Breast epithelium (tissue), 4 donors: ENCODE measurements around the gene DGKI. TPM values are rescaled to one million over a fixed set of nuclear protein-coding genes. Genes with fewer than 3 reads are reported as not detected.

Source experiments
- DNase-seq, 2 donors: peaks; one replicate each; pipeline ENCODE4 v3.0.0-alpha.2; 2019; ENCODE audit warnings: low spot score in 2 of 2
- H3K27ac ChIP-seq, 2 donors: fragments of 200-600 bp; sonication (generic) in 1 of 2; one replicate each; pipeline ENCODE4 v1.5.1; 2016 to 2019; ENCODE audit warnings: mild to moderate bottlenecking in 1 of 2
- H3K27me3 ChIP-seq, 2 donors: fragments of 200-600 bp; sonication (generic) in 1 of 2; one replicate each; pipeline versions ENCODE4 v1.5.1 to v1.6.0; 2017 to 2019; ENCODE audit warnings: control low read depth in 1 of 2, mild to moderate bottlenecking in 1 of 2
- H3K36me3 ChIP-seq: fragments of 200-600 bp; one replicate; pipeline ENCODE4 v1.5.1; 2019
- H3K4me1 ChIP-seq, 2 donors: fragments of 200-600 bp; sonication (generic); one replicate each; pipeline ENCODE4 v1.5.1; 2016 to 2019; ENCODE audit warnings: control low read depth in 1 of 2
- H3K4me3 ChIP-seq, 3 donors: fragments of 200-600 bp; sonication (generic); 1 replicate in 2 of 3; 2 replicates in 1 of 3; pipeline ENCODE4 v1.5.1; 2016 to 2019; ENCODE audit warnings: mild to moderate bottlenecking in 3 of 3, moderate library complexity in 2 of 3
- H3K9me3 ChIP-seq, 2 donors: fragments of 200-600 bp; sonication (generic) in 1 of 2; one replicate each; pipeline ENCODE4 v1.5.1; 2016 to 2019; ENCODE audit warnings: control low read depth in 1 of 2
- POLR2A ChIP-seq: fragments of 450-650 bp; IDR thresholded peaks from one replicate; pipeline ENCODE4 v1.6.1; 2016; ENCODE audit warnings: antibody characterized with exemption, mild to moderate bottlenecking, moderate library complexity
- POLR2AphosphoS5 ChIP-seq, 3 donors: sonication (generic); formaldehyde crosslinking; IDR thresholded peaks; one replicate each; pipeline ENCODE4 v1.6.1; 2017; ENCODE audit warnings: antibody characterized with exemption in 3 of 3
- intact Hi-C: fragments of 100-400 bp; cut with DNase I; formaldehyde crosslinking; loops from one replicate; pipeline ENCODE4 v1.15.1; 2023; ENCODE audit warnings: low total_unique reads
- total RNA-seq, 3 donors: library from RNA; depleted of rRNA; stranded (reverse); fragments of >200 nt; gene quantifications; one replicate each; pipeline ENCODE4 v1.1.0, GENCODE V29; 2016
- TF ChIP-seq, protein P1 (sequence below), 3 donors: fragments of 450-650 bp; IDR thresholded peaks; one replicate each; pipeline ENCODE4 v1.5.1; 2016 to 2017; ENCODE audit warnings: antibody characterized with exemption in 3 of 3, mild to moderate bottlenecking in 3 of 3, moderate library complexity in 3 of 3

Gene DGKI
- total RNA-seq, 3 donors from 2014 or later, result 2.7 to 4.1 (median 2.9) TPM

DNA sequence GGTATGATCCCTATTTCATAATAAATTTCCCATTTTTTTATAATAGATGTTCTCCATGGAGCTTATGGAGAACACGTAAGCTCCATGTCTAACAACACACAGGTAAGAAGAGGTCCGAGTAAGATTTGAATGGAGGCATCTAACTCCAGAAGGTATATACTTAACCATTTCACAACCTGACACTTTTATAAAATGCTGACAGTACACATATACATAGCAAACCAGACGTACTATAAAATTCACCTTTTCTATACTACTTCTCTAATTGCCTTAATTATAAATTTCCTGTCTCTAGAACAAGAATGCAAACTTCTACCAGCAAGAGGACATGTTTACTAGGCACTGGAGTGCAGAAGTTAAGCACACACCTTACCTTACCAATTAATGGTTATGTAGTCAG is 151.3 kb downstream of the DGKI start:
- Histone ChIP-seq H3K27me3 (no peaks in the 10 kb centered on the region), H3K4me3 (no peak overlapping the region), H3K4me1 (no peaks in the 10 kb centered on the region), H3K36me3 (no peaks in the 10 kb centered on the region), H3K9me3 (no peaks in the 10 kb centered on the region), H3K27ac (no peak overlapping the region)
- TF ChIP-seq, protein P1, sequence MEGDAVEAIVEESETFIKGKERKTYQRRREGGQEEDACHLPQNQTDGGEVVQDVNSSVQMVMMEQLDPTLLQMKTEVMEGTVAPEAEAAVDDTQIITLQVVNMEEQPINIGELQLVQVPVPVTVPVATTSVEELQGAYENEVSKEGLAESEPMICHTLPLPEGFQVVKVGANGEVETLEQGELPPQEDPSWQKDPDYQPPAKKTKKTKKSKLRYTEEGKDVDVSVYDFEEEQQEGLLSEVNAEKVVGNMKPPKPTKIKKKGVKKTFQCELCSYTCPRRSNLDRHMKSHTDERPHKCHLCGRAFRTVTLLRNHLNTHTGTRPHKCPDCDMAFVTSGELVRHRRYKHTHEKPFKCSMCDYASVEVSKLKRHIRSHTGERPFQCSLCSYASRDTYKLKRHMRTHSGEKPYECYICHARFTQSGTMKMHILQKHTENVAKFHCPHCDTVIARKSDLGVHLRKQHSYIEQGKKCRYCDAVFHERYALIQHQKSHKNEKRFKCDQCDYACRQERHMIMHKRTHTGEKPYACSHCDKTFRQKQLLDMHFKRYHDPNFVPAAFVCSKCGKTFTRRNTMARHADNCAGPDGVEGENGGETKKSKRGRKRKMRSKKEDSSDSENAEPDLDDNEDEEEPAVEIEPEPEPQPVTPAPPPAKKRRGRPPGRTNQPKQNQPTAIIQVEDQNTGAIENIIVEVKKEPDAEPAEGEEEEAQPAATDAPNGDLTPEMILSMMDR (IDR thresholded peaks at IDR 0.05), result no peak
- TF ChIP-seq POLR2A (no peak), POLR2AphosphoS5 (IDR thresholded peaks at IDR 0.05) (no peak)
- no peak for DNase-seq
- intact Hi-C loops, result loop anchor here (2.0 kb wide), 1 partner anchor 69 kb away; no protein-coding TSS in a partner anchor

DNA sequence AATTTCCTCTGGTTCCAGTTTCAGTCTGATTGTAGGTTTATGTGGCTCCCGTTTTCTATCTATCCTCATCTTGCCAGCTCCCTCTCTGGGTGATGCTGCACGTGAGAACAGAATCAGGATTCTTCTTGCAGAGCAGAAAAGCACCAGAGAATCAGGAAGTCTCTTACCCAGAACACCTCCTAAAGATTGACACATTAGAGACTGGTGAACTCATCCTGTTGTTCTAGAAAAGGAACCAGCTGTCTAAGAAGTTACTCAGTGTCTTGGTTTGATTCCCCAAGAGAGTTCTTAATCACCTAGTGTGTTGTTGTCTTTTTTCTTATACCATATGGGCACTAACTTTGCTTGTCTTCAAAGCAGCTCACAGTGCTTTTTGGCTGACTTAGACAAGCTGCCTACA is 152.4 kb downstream of the DGKI start:
- no peak for DNase-seq
- H3K4me1 ChIP-seq, result no peaks in the 10 kb centered on the region
- H3K4me3 ChIP-seq, result no peak overlapping the region
- intact Hi-C loops, result loop anchor here (2.0 kb wide), 1 partner anchor 70 kb away; no protein-coding TSS in a partner anchor
- TF ChIP-seq, protein P1 (IDR thresholded peaks at IDR 0.05), result no peak
- TF ChIP-seq POLR2A (no peak), POLR2AphosphoS5 (IDR thresholded peaks at IDR 0.05) (no peak)
- no peaks in the 10 kb centered on the region for H3K9me3 ChIP-seq
- no peaks in the 10 kb centered on the region for H3K27me3 ChIP-seq
- H3K36me3 ChIP-seq, result no peaks in the 10 kb centered on the region
- no peak overlapping the region for H3K27ac ChIP-seq

DNA sequence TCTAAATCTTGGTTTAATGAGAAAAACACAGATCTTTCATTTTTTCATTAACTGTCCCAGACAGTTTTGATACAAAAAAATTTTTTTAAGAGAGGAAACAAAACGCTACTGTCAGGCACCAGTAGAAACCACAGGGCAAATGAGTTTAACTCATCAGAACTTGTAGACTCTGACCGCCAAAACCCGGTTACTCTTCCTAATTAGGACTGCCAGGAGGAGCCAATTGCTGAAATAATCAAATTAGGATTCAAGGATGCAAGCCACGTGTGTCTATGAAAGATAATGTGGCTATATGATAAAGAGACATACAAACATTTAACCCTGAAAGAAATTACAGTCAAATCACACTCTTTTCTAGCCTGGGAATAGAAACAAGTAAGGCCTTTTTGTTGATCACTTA is 154.4 kb downstream of the DGKI start:
- no peaks in the 10 kb centered on the region for H3K9me3 ChIP-seq
- no peak for DNase-seq
- TF ChIP-seq POLR2A, result no peak
- TF ChIP-seq, protein P1 (IDR thresholded peaks at IDR 0.05), result no peak
- intact Hi-C loops, result no loop called here
- H3K27ac ChIP-seq, result no peak overlapping the region
- H3K27me3 ChIP-seq, result no peaks in the 10 kb centered on the region
- no peaks in the 10 kb centered on the region for H3K4me1 ChIP-seq
- no peak overlapping the region for H3K4me3 ChIP-seq
- H3K36me3 ChIP-seq, result no peaks in the 10 kb centered on the region

DNA sequence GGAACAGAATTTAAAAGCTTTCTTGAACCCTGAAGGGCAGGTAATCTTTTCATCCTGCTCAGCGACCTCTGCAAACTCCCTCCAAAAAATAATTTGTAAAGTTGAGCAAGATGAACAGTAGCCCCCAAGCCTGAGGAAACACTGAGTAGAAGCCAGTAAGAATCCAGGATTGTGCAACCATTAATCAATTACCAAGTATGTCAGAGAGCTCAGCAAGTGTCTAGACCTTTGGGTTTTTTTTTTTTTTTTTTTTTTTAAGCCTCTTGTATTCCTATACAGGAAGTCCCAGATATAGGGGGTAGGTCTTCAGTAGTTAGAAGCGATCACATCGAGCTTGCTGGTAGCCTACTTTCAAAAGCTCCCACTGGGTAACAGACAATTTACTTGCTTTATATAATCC is 155.2 kb downstream of the DGKI start:
- Histone ChIP-seq H3K9me3 (no peaks in the 10 kb centered on the region), H3K27ac (no peak overlapping the region), H3K4me1 (no peaks in the 10 kb centered on the region), H3K4me3 (no peak overlapping the region), H3K27me3 (no peaks in the 10 kb centered on the region), H3K36me3 (no peaks in the 10 kb centered on the region)
- DNase-seq, result no peak
- no peak for TF ChIP-seq POLR2A
- TF ChIP-seq, protein P1 (IDR thresholded peaks at IDR 0.05), result no peak
- no peak for TF ChIP-seq POLR2AphosphoS5 (IDR thresholded peaks at IDR 0.05)
- intact Hi-C loops, result no loop called here

DNA sequence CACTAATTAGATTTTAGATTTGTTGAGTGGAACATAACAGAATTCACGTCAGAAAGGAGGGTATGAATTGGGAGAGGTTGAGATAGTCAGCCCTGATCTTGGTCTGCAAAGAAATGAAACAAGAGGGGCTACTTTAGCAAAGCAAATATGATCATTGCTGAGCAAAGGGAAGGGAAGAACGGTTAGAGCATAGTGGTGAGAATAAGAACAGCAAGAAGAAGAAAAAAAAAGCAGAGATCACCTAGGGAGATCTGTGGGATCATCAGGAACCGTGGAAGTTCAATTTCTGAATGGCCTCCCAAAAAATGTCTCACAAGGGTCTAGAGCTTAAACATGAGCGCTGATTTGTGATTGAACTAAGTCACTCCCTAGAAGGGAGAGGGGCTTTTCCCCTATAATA is 156.1 kb downstream of the DGKI start:
- intact Hi-C loops, result no loop called here
- Histone ChIP-seq H3K27me3 (no peaks in the 10 kb centered on the region), H3K4me1 (no peaks in the 10 kb centered on the region), H3K27ac (no peak overlapping the region), H3K36me3 (no peaks in the 10 kb centered on the region), H3K4me3 (no peak overlapping the region), H3K9me3 (no peaks in the 10 kb centered on the region)
- TF ChIP-seq, protein P1 (IDR thresholded peaks at IDR 0.05), result no peak
- TF ChIP-seq POLR2A (no peak), POLR2AphosphoS5 (IDR thresholded peaks at IDR 0.05) (no peak)
- no peak for DNase-seq
